H9 (cell line): ENCODE results near the gene SLC39A12. TPM values are rescaled to one million over a fixed set of nuclear protein-coding genes. Genes with fewer than 3 reads are reported as not detected.
A peak's percentile ranks its signal among the peaks of the same experiment; 100 is the strongest.

Experiments used
- DNase-seq: peaks from one replicate; pipeline ENCODE4 v3.0.0-alpha.2; 2017
- H2AFZ ChIP-seq: one replicate; pipeline ENCODE4 v1.6.1; 2013; ENCODE audit warnings: mild to moderate bottlenecking, low read length, control low read depth, moderate library complexity
- H2AK5ac ChIP-seq: 2 replicates; pipeline ENCODE4 v1.6.1; 2013; ENCODE audit warnings: low read length, control low read depth, mixed read lengths; ENCODE audit not compliant: insufficient read length
- H2BK120ac ChIP-seq: one replicate; pipeline ENCODE4 v1.6.1; 2013; ENCODE audit warnings: low read depth, mild to moderate bottlenecking, low read length, control low read depth, inconsistent platforms; ENCODE audit not compliant: poor library complexity, severe bottlenecking
- H2BK12ac ChIP-seq: 2 replicates; pipeline ENCODE4 v1.6.1; 2013; ENCODE audit warnings: low read length, control low read depth, mixed read lengths, low read depth; ENCODE audit not compliant: insufficient read length
- H2BK15ac ChIP-seq: 2 replicates; pipeline ENCODE4 v1.6.1; 2013; ENCODE audit warnings: low read depth, low read length, control low read depth
- H2BK20ac ChIP-seq: one replicate; pipeline ENCODE4 v1.6.1; 2013; ENCODE audit warnings: low read depth, mild to moderate bottlenecking, low read length, control low read depth, inconsistent platforms; ENCODE audit not compliant: poor library complexity, severe bottlenecking
- H2BK5ac ChIP-seq: 2 replicates; pipeline ENCODE4 v1.6.1; 2013; ENCODE audit warnings: low read length, control low read depth, mixed read lengths; ENCODE audit not compliant: insufficient read length
- H3K14ac ChIP-seq: 2 replicates; pipeline ENCODE4 v1.6.1; 2013; ENCODE audit warnings: low read length, control low read depth; ENCODE audit not compliant: insufficient read depth
- H3K18ac ChIP-seq: 2 replicates; pipeline ENCODE4 v1.6.1; 2013; ENCODE audit warnings: low read depth, mild to moderate bottlenecking, mixed read lengths, low read length, control low read depth; ENCODE audit not compliant: insufficient read length
- H3K23ac ChIP-seq: 2 replicates; pipeline ENCODE4 v1.6.1; 2013; ENCODE audit warnings: low read length, control low read depth, mixed read lengths, low read depth; ENCODE audit not compliant: insufficient read length
- H3K23me2 ChIP-seq: 2 replicates; pipeline ENCODE4 v1.6.1; 2013; ENCODE audit warnings: low read depth, mild to moderate bottlenecking, mixed read lengths, low read length, control low read depth; ENCODE audit not compliant: insufficient read length, poor library complexity, severe bottlenecking
- H3K27ac ChIP-seq: 2 replicates; pipeline ENCODE4 v1.5.1; 2013; ENCODE audit warnings: low read length, control low read depth, mixed read lengths, low read depth; ENCODE audit not compliant: insufficient read length
- H3K27me3 ChIP-seq: 2 replicates; pipeline ENCODE4 v1.6.1; 2013; ENCODE audit warnings: low read length, control low read depth, inconsistent platforms; ENCODE audit not compliant: insufficient read depth
- H3K4ac ChIP-seq: 2 replicates; pipeline ENCODE4 v1.6.1; 2013; ENCODE audit warnings: low read depth, mild to moderate bottlenecking, control low read depth, inconsistent platforms, low read length, moderate library complexity
- H3K4me1 ChIP-seq: 2 replicates; pipeline ENCODE4 v1.6.1; 2013; ENCODE audit warnings: low read length, control low read depth, inconsistent platforms; ENCODE audit not compliant: insufficient read depth
- H3K4me2 ChIP-seq: 2 replicates; pipeline ENCODE4 v1.6.1; 2013; ENCODE audit warnings: low read length, control low read depth, mixed read lengths; ENCODE audit not compliant: insufficient read length, insufficient read depth
- H3K56ac ChIP-seq: 2 replicates; pipeline ENCODE4 v1.6.1; 2013; ENCODE audit warnings: low read depth, mild to moderate bottlenecking, mixed read lengths, low read length, control low read depth; ENCODE audit not compliant: insufficient read length
- H3K79me1 ChIP-seq: 2 replicates; pipeline ENCODE4 v1.6.1; 2013; ENCODE audit warnings: low read depth, mild to moderate bottlenecking, moderate library complexity, low read length, control low read depth, inconsistent platforms; ENCODE audit not compliant: insufficient read depth, poor library complexity, severe bottlenecking
- H3K79me2 ChIP-seq: 2 replicates; pipeline ENCODE4 v1.6.1; 2013; ENCODE audit warnings: low read length, control low read depth, inconsistent platforms; ENCODE audit not compliant: insufficient read depth
- H3K9ac ChIP-seq: 2 replicates; pipeline ENCODE4 v1.6.1; 2013; ENCODE audit warnings: low read length, control low read depth, mixed read lengths; ENCODE audit not compliant: insufficient read length; ENCODE audit errors: extremely low read depth
- H3K9me3 ChIP-seq: one replicate; pipeline ENCODE4 v1.6.1; 2013; ENCODE audit warnings: low read depth, low read length, inconsistent platforms; ENCODE audit not compliant: control insufficient read depth
- H3T11ph ChIP-seq: one replicate; pipeline ENCODE4 v1.6.1; 2013; ENCODE audit warnings: mild to moderate bottlenecking, low read length, control low read depth, inconsistent platforms
- H4K20me1 ChIP-seq: one replicate; pipeline ENCODE4 v1.6.1; 2013; ENCODE audit not compliant: control insufficient read depth, insufficient read length, insufficient read depth
- H4K5ac ChIP-seq: 2 replicates; pipeline ENCODE4 v1.6.1; 2013; ENCODE audit warnings: low read depth, mild to moderate bottlenecking, mixed read lengths, low read length, control low read depth; ENCODE audit not compliant: insufficient read length
- H4K8ac ChIP-seq: replicated peaks from 2 replicates; pipeline ENCODE4 v1.6.1; 2013; ENCODE audit warnings: low read length, control low read depth, mixed read lengths, low read depth; ENCODE audit not compliant: insufficient read length
- H4K91ac ChIP-seq: 2 replicates; pipeline ENCODE4 v1.6.1; 2013; ENCODE audit warnings: low read depth, mild to moderate bottlenecking, moderate library complexity, mixed read lengths, low read length, control low read depth; ENCODE audit not compliant: insufficient read length
- H3K27ac Mint-ChIP-seq, 3 experiments: 2 replicates in 2 of 3; 3 replicates in 1 of 3; pipeline ENCODE4 v1.8.0; 2020 to 2021; ENCODE audit warnings: mixed read lengths in 3 of 3, mild to moderate bottlenecking in 1 of 3, moderate library complexity in 1 of 3
- H3K27me3 Mint-ChIP-seq: 2 replicates; pipeline ENCODE4 v1.8.0; 2021; ENCODE audit warnings: low read depth, mild to moderate bottlenecking, moderate library complexity, mixed read lengths
- H3K36me3 Mint-ChIP-seq, 3 experiments: 2 replicates in 2 of 3; 3 replicates in 1 of 3; pipeline ENCODE4 v1.8.0; 2020 to 2021; ENCODE audit warnings: low read depth in 3 of 3, mixed read lengths in 3 of 3; ENCODE audit not compliant: insufficient read depth in 1 of 3
- H3K4me1 Mint-ChIP-seq, 2 experiments: 2 replicates each; pipeline ENCODE4 v1.8.0; 2020; ENCODE audit warnings: mixed read lengths in 2 of 2
- H3K4me3 Mint-ChIP-seq, 2 experiments: 2 replicates in 1 of 2; 3 replicates in 1 of 2; pipeline ENCODE4 v1.8.0; 2020 to 2021; ENCODE audit warnings: mild to moderate bottlenecking in 2 of 2, mixed read lengths in 2 of 2, moderate library complexity in 1 of 2
- H3K9me3 Mint-ChIP-seq, 2 experiments: 2 replicates in 1 of 2; 3 replicates in 1 of 2; pipeline ENCODE4 v1.8.0; 2020; ENCODE audit warnings: mild to moderate bottlenecking in 2 of 2, mixed read lengths in 2 of 2, moderate library complexity in 1 of 2
- WGBS: extraction: QIAGEN DNeasy Blood & Tissue Kit; methylation state at CpG from one replicate; pipeline ENCODE4 v1.1.7; 2013; ENCODE audit warnings: missing lambda C conversion rate, low lambda C conversion rate, mixed read lengths; ENCODE audit not compliant: insufficient read length; ENCODE audit errors: extremely low coverage; 5-methylcytosine and 5-hydroxymethylcytosine counted together
- total RNA-seq: library from RNA; stranded (reverse); gene quantifications from 2 replicates; pipeline ENCODE4 v1.2.1, GENCODE V29; 2021
- TF ChIP-seq, protein P1 (sequence below): fragments of 200-600 bp; sonication (generic); conservative IDR thresholded peaks from 3 replicates; pipeline ENCODE4 v1.8.0; 2021; ENCODE audit warnings: antibody characterized with exemption, mild to moderate bottlenecking

SLC39A12 gene
- total RNA-seq, 1 experiment from 2014 or later, result not detected

DNA sequence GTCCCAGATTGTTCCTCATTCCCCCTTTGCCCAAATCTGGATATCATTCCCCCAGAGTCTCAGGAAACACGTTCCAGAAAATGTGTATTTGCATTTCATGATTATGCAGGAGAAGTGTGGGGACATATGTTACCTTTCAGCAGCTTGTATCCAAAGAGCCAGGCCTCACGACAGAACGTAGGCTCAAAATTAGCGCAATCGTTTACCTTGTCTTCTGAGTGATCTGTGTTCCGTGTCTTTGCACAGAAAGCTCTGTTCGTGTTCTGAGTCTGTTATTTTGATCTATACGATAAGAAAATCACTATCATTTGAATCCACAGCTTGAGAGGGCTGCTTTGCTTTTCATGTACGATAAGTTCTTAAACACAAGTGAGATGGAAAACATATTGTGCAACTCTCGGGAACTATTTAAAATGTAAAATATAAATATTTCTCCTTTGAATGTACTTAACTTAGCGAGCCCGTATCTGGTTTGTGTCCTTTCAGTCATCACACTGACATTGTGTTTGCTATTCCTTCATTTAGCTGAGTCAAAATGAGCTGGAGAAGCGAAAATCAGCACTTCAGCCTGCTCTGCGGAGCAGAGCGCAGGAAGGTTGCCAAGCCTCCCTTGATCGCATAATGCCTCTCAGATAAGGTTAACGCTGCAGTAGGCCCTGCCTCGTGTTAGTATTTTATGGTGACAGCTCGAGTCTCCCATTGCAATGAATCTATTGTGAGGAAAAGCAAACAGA lies 108.3 kb downstream of the SLC39A12 start:
- H2BK12ac ChIP-seq, result no peak overlapping the region
- no peak overlapping the region for H2AFZ ChIP-seq
- H3K79me1 ChIP-seq, result no peaks in the 10 kb centered on the region
- no peak overlapping the region for H3T11ph ChIP-seq
- H3K79me2 ChIP-seq, result no peaks in the 10 kb centered on the region
- no peaks in the 10 kb centered on the region for H4K20me1 ChIP-seq
- H4K8ac ChIP-seq, result no peak overlapping the region
- H3K18ac ChIP-seq, result no peak overlapping the region
- H3K4ac ChIP-seq, result no peak overlapping the region
- no CpG with 5 or more reads among the region's 19 CpGs for WGBS
- H3K23me2 ChIP-seq, result no peaks in the 10 kb centered on the region
- H2BK20ac ChIP-seq, result no peak overlapping the region
- H4K5ac ChIP-seq, result no peak overlapping the region
- no peaks in the 10 kb centered on the region for H3K9me3 ChIP-seq
- no peak overlapping the region for H3K23ac ChIP-seq
- no peaks in the 10 kb centered on the region for H3K27me3 ChIP-seq
- no peak overlapping the region for H2BK5ac ChIP-seq
- peaks cover 4% of the 10 kb centered on the region in 2 experiments; a peak in 3 of 5 replicates for H3K9me3 Mint-ChIP-seq
- no peak overlapping the region for H3K27ac ChIP-seq
- TF ChIP-seq, protein P1, sequence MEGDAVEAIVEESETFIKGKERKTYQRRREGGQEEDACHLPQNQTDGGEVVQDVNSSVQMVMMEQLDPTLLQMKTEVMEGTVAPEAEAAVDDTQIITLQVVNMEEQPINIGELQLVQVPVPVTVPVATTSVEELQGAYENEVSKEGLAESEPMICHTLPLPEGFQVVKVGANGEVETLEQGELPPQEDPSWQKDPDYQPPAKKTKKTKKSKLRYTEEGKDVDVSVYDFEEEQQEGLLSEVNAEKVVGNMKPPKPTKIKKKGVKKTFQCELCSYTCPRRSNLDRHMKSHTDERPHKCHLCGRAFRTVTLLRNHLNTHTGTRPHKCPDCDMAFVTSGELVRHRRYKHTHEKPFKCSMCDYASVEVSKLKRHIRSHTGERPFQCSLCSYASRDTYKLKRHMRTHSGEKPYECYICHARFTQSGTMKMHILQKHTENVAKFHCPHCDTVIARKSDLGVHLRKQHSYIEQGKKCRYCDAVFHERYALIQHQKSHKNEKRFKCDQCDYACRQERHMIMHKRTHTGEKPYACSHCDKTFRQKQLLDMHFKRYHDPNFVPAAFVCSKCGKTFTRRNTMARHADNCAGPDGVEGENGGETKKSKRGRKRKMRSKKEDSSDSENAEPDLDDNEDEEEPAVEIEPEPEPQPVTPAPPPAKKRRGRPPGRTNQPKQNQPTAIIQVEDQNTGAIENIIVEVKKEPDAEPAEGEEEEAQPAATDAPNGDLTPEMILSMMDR, result no peak
- H4K91ac ChIP-seq, result no peak overlapping the region
- no peak overlapping the region for H3K4me3 Mint-ChIP-seq
- no peaks in the 10 kb centered on the region for H3K27me3 Mint-ChIP-seq
- H2BK120ac ChIP-seq, result no peak overlapping the region
- H3K4me1 ChIP-seq, result no peaks in the 10 kb centered on the region; the same call in 1 of the 2 replicates
- no peak overlapping the region for H3K14ac ChIP-seq
- no peak overlapping the region for H3K4me2 ChIP-seq
- H2AK5ac ChIP-seq, result no peak overlapping the region
- H3K27ac Mint-ChIP-seq, result peak overlapping the region in 1 of 3 experiments; percentile 38; a peak in 1 of 7 replicates
- DNase-seq, result no peak
- H3K4me1 Mint-ChIP-seq, result no peaks in the 10 kb centered on the region
- no peak overlapping the region for H2BK15ac ChIP-seq
- no peak overlapping the region for H3K9ac ChIP-seq
- H3K56ac ChIP-seq, result no peak overlapping the region
- peaks cover 0 to 5% (median 0%) of the 10 kb centered on the region in 3 experiments; a peak in 2 of 7 replicates for H3K36me3 Mint-ChIP-seq
